Endothelial cell of hepatic sinusoid (primary cell): Measurements from ENCODE around the gene IL17RB.

Experiments
- in situ Hi-C: cut with HindIII; loops from 2 replicates; pipeline ENCODE4 v1.10.0; 2017; ENCODE audit warnings: low sequenced_read_pairs

Gene IL17RB

GRCh38 chr3:53902067-53902466 lies 55.7 kb downstream of the IL17RB start:
- in situ Hi-C loops = no loop called here

- in situ Hi-C loops = no loop called here
Observed at GRCh38 chr3:53902711-53903110, 56.3 kb downstream of the IL17RB start.

GRCh38 chr3:53913401-53913800 lies 67.0 kb downstream of the IL17RB start:
- in situ Hi-C loops = no loop called here
